HepG2 (cell line): ENCODE data around the gene THOC3. TPM values are rescaled to one million over a fixed set of nuclear protein-coding genes. Genes with fewer than 3 reads are reported as not detected.
A peak's percentile ranks its signal among the peaks of the same experiment; 100 is the strongest.
"Not testable (repeated sequence)": the region's sequence is repeated elsewhere in the genome, so short reads cannot be mapped to it uniquely, and the experiment has no call there.

Experiments used
- ATAC-seq: fragments of 200-7000 bp; cut with Tn5 transposase; 3 replicates; pipeline ENCODE4 v1.9.1; 2020; ENCODE audit warnings: mild to moderate bottlenecking, moderate library complexity
- Bru-seq: library from RNA; stranded (reverse); fragments of 400-500 nt; gene quantifications from one replicate; lab custom pipeline; 2021; lab: Mats Ljungman, UMichigan
- BruChase-seq, 2 experiments: library from RNA; stranded (reverse); fragments of 400-500 nt; gene quantifications; one replicate each; lab custom pipeline; 2021; lab: Mats Ljungman, UMichigan
- BruUV-seq: library from RNA; stranded (reverse); fragments of 400-500 nt; replicated peaks from 2 replicates; lab custom pipeline; 2021; lab: Mats Ljungman, UMichigan
- CTCF ChIA-PET: fragments of 300-600 bp; formaldehyde crosslinking; extraction: SDS; loops from one replicate; lab custom pipeline; 2021; ENCODE audit warnings: low total read pairs, inconsistent platforms, low intra/inter-chr PET ratio; lab: Yijun Ruan, JAX
- POLR2A ChIA-PET: fragments of 350-600 bp; sonication (Branson Sonifier 250); formaldehyde crosslinking; loops from one replicate; lab custom pipeline; 2020; ENCODE audit warnings: antibody characterized with exemption, inconsistent platforms; lab: Yijun Ruan, JAX
- DNase-seq: peaks from one replicate; pipeline ENCODE4 v3.0.0-alpha.2; 2015; ENCODE audit warnings: low spot score
- FAIRE-seq: peaks from 3 replicates; lab custom pipeline; 2011; peaks lifted over from hg19 to GRCh38; lab: Jason Lieb, UNC
- H2AFZ ChIP-seq: one replicate; pipeline ENCODE4 v1.6.1; 2011; ENCODE audit warnings: low read length, inconsistent platforms
- H3K27ac ChIP-seq: fragments of 300-600 bp; 3 replicates; pipeline ENCODE4 v1.8.0; 2011; ENCODE audit warnings: mixed run types, mild to moderate bottlenecking, mixed read lengths, low read length, inconsistent platforms; ENCODE audit not compliant: insufficient read depth; ENCODE audit errors: extremely low read length
- H3K27me3 ChIP-seq, 2 experiments: fragments of 200-600 bp in 1 of 2; 2 replicates in 1 of 2; 3 replicates in 1 of 2; pipeline versions ENCODE4 v1.6.0 to v1.8.0; 2011; ENCODE audit warnings: low read length in 2 of 2, mild to moderate bottlenecking in 2 of 2, moderate library complexity in 2 of 2, inconsistent platforms in 1 of 2; ENCODE audit not compliant: insufficient read depth in 2 of 2, control insufficient read depth in 1 of 2
- H3K36me3 ChIP-seq, 2 experiments: fragments of 200-600 bp in 1 of 2; replicated peaks in 1 of 2; 2 replicates in 1 of 2; 3 replicates in 1 of 2; pipeline versions ENCODE4 v1.5.1 to v1.8.0; 2011; ENCODE audit warnings: low read length in 2 of 2, inconsistent platforms in 1 of 2; ENCODE audit not compliant: insufficient read depth in 2 of 2, control insufficient read depth in 1 of 2
- H3K4me1 ChIP-seq: 2 replicates; pipeline ENCODE4 v1.5.1; 2012; ENCODE audit warnings: low read length, inconsistent platforms; ENCODE audit not compliant: insufficient read depth
- H3K4me2 ChIP-seq: 2 replicates; pipeline ENCODE4 v1.6.0; 2011; ENCODE audit warnings: low read depth, low read length, inconsistent platforms
- H3K4me3 ChIP-seq, 3 experiments: fragments of 200-600 bp in 1 of 3; sonication (generic), shearing (Covaris generic) in 1 of 3; replicated peaks in 1 of 3; 2 replicates each; pipeline ENCODE4 v1.5.1; 2011 to 2016; ENCODE audit warnings: low read length in 3 of 3, inconsistent platforms in 2 of 3, low read depth in 2 of 3, mild to moderate bottlenecking in 2 of 3, control low read depth in 1 of 3, mixed read lengths in 1 of 3; ENCODE audit not compliant: insufficient read depth in 1 of 3
- H3K79me2 ChIP-seq: one replicate; pipeline ENCODE4 v1.6.1; 2011; ENCODE audit warnings: low read length, inconsistent platforms; ENCODE audit not compliant: insufficient read depth
- H3K9ac ChIP-seq: 2 replicates; pipeline ENCODE4 v1.6.0; 2011; ENCODE audit warnings: mild to moderate bottlenecking, low read depth, low read length, inconsistent platforms; ENCODE audit not compliant: insufficient read depth
- H3K9me3 ChIP-seq: 2 replicates; pipeline ENCODE4 v1.5.1; 2012; ENCODE audit warnings: mild to moderate bottlenecking, low read length
- H4K20me1 ChIP-seq: 2 replicates; pipeline ENCODE4 v1.6.0; 2011; ENCODE audit warnings: inconsistent platforms, mild to moderate bottlenecking, low read length, moderate library complexity; ENCODE audit not compliant: insufficient read depth
- CTCF ChIP-seq: sonication (generic); formaldehyde crosslinking; IDR thresholded peaks from 2 replicates; pipeline ENCODE4 v1.5.0; 2020; ENCODE audit warnings: mild to moderate bottlenecking, missing genetic modification reagents, moderate library complexity
- DMAP1 ChIP-seq: IDR thresholded peaks from 2 replicates; pipeline ENCODE4 v1.6.1; 2016
- HDAC2 ChIP-seq: sonication (generic); formaldehyde crosslinking; IDR thresholded peaks from 2 replicates; pipeline ENCODE4 v1.4.0; 2020; ENCODE audit warnings: missing genetic modification reagents
- KAT7 ChIP-seq: IDR thresholded peaks from 2 replicates; pipeline ENCODE4 v1.6.1; 2018; ENCODE audit warnings: borderline replicate concordance, missing compliant biosample characterization
- NFKB2 ChIP-seq: sonication (generic); formaldehyde crosslinking; IDR thresholded peaks from 2 replicates; pipeline ENCODE4 v1.4.0; 2020; ENCODE audit warnings: missing genetic modification reagents, borderline replicate concordance
- POLR2G ChIP-seq: fragments of 200-400 bp; formaldehyde crosslinking; IDR thresholded peaks from 2 replicates; pipeline ENCODE4 v1.6.1; 2018; ENCODE audit warnings: mild to moderate bottlenecking, low read depth, low read length, moderate library complexity
- YEATS4 ChIP-seq: sonication (generic); formaldehyde crosslinking; IDR thresholded peaks from 2 replicates; pipeline ENCODE4 v1.4.0; 2020; ENCODE audit warnings: missing genetic modification reagents, borderline replicate concordance
- ZFY ChIP-seq: sonication (generic); formaldehyde crosslinking; IDR thresholded peaks from 2 replicates; pipeline ENCODE4 v1.4.0; 2020; ENCODE audit warnings: missing genetic modification reagents
- ZGPAT ChIP-seq: IDR thresholded peaks from 2 replicates; pipeline ENCODE4 v1.6.1; 2016; ENCODE audit warnings: mild to moderate bottlenecking
- ZNF263 ChIP-seq: sonication (generic); formaldehyde crosslinking; IDR thresholded peaks from 2 replicates; pipeline ENCODE4 v1.4.0; 2020; ENCODE audit warnings: missing genetic modification reagents
- ZNF792 ChIP-seq: IDR thresholded peaks from 2 replicates; pipeline ENCODE4 v1.6.1; 2016
- ZNF800 ChIP-seq: sonication (generic); formaldehyde crosslinking; IDR thresholded peaks from 2 replicates; pipeline ENCODE4 v1.4.0; 2020; ENCODE audit warnings: missing genetic modification reagents
- WGBS: methylation state at CpG from one replicate; pipeline ENCODE4 v1.1.6; 2017; ENCODE audit warnings: low lambda C conversion rate; 5-methylcytosine and 5-hydroxymethylcytosine counted together
- in situ Hi-C: cut with HindIII; loops from 2 replicates; pipeline ENCODE4 v1.10.0; 2017; ENCODE audit warnings: low pct_unique_long_range_greater_than_20kb; ENCODE audit not compliant: extremely low pct_ligation_motif_present
- intact Hi-C: fragments of 100-400 bp; cut with micrococcal nuclease; formaldehyde crosslinking; loops from one replicate; pipeline ENCODE4 v1.10.0; 2022; ENCODE audit not compliant: unreplicated experiment
- long read RNA-seq, 2 experiments: library from RNA in 1 of 2; library from polyadenylated mRNA in 1 of 2; stranded (forward) in 1 of 2; unstranded in 1 of 2; transcript quantifications; one replicate each; pipeline ENCODE4 v2.0.0, GENCODE V29; 2019 to 2022
- polyA minus RNA-seq, 3 experiments: library from RNA; depleted of rRNA, polyadenylated mRNA; stranded (reverse); fragments of >200 nt; gene quantifications; 2 replicates each; pipeline ENCODE4 v1.2.3, GENCODE V29; 2011; ENCODE audit warnings: low replicate concordance in 1 of 3
- polyA plus RNA-seq, 8 experiments: library from polyadenylated mRNA; depleted of rRNA in 3 of 8; stranded (reverse) in 7 of 8; unstranded in 1 of 8; fragments of >200 nt; fragmentation: Illumina TruSeq in 4 of 8; extraction: Trizol in 4 of 8; gene quantifications; 2 replicates each; pipeline versions ENCODE4 v1.2.1 to v1.2.3, GENCODE V29; 2011 to 2016; ENCODE audit warnings: low read depth in 4 of 8, missing spikeins in 1 of 8, mixed read lengths in 1 of 8; ENCODE audit not compliant: insufficient read depth in 1 of 8
- total RNA-seq, 5 experiments: library from RNA; depleted of rRNA; stranded (reverse); fragments of >200 nt; fragmentation: Illumina TruSeq; extraction: Trizol; gene quantifications; 2 replicates each; pipeline ENCODE4 v1.2.3, GENCODE V29; 2016; ENCODE audit warnings: low read depth in 1 of 5

The THOC3 gene
- total RNA-seq (2016; rRNA removed; fragmentation: Illumina TruSeq; extraction: Trizol) (95.1 and 125 TPM in 2 replicates), polyA plus RNA-seq (2011; rRNA removed) (54.6 and 86.7 TPM in 2 replicates), polyA minus RNA-seq (2011; rRNA and poly(A)+ RNA removed; ENCODE audit: low replicate concordance) (26.7 and 64.8 TPM in 2 replicates), Bru-seq, nascent RNA (percentile 35 among the genes with signal in this experiment), BruChase-seq, experiment 1, labeled RNA remaining after a 6-hour chase (percentile 44 among the genes with signal in this experiment), BruChase-seq, experiment 2, labeled RNA remaining after a 2-hour chase (percentile 40 among the genes with signal in this experiment)
- 24.4 and 29.7 TPM in 2 replicates for total RNA-seq (2016; cell fraction: cytosol; rRNA removed; fragmentation: Illumina TruSeq; extraction: Trizol; ENCODE audit: low read depth)
- 98.6 and 131 TPM in 2 replicates for total RNA-seq (2016; cell fraction: insoluble cytoplasmic fraction; rRNA removed; fragmentation: Illumina TruSeq; extraction: Trizol)
- total RNA-seq (2016; cell fraction: membrane; rRNA removed; fragmentation: Illumina TruSeq; extraction: Trizol), result 38.2 and 39.4 TPM in 2 replicates
- 41.6 and 47.4 TPM in 2 replicates for total RNA-seq (2016; cell fraction: nucleus; rRNA removed; fragmentation: Illumina TruSeq; extraction: Trizol)
- polyA plus RNA-seq (2011; cell fraction: cytosol; rRNA removed), result 51.6 and 56.5 TPM in 2 replicates
- 17.3 and 20.8 TPM in 2 replicates for polyA plus RNA-seq (2011; cell fraction: nucleus; rRNA removed)
- 24.3 and 40.9 TPM in 2 replicates for polyA plus RNA-seq (2012)
- 18.3 and 23.8 TPM in 2 replicates for polyA plus RNA-seq (2016; cell fraction: cytosol; fragmentation: Illumina TruSeq; extraction: Trizol; ENCODE audit: low read depth)
- polyA plus RNA-seq (2016; cell fraction: insoluble cytoplasmic fraction; fragmentation: Illumina TruSeq; extraction: Trizol; ENCODE audit: low read depth), result 122 and 138 TPM in 2 replicates
- polyA plus RNA-seq (2016; cell fraction: membrane; fragmentation: Illumina TruSeq; extraction: Trizol; ENCODE audit: low read depth), result 25.8 and 36.5 TPM in 2 replicates
- polyA plus RNA-seq (2016; cell fraction: nucleus; fragmentation: Illumina TruSeq; extraction: Trizol; ENCODE audit: insufficient read depth, low read depth), result 52.5 and 67.8 TPM in 2 replicates
- polyA minus RNA-seq (2011; cell fraction: cytosol; rRNA and poly(A)+ RNA removed), result 30.4 and 34.8 TPM in 2 replicates
- 22.3 and 31.0 TPM in 2 replicates for polyA minus RNA-seq (2011; cell fraction: nucleus; rRNA and poly(A)+ RNA removed)
- long read RNA-seq, experiment 1, transcript THOC3-201 (6 exons, 1,589 nt), result major isoform, 132 of 143 reads
- long read RNA-seq, experiment 1, partial matches to known transcripts, result 1 of 143 reads
- long read RNA-seq, experiment 1, other reads (novel, unspliced or antisense), result 10 of 143 reads
- long read RNA-seq, experiment 2, transcript THOC3-201 (6 exons, 1,589 nt), result major isoform, 49 of 81 reads
- long read RNA-seq, experiment 2, partial matches to known transcripts, result 3 of 81 reads
- long read RNA-seq, experiment 2, other reads (novel, unspliced or antisense), result 28 of 81 reads

- ATAC-seq (peak; percentile 99), FAIRE-seq (peak; percentile 93), DNase-seq (peak; percentile 51)
- intact Hi-C loops, H3K79me2 ChIP-seq, H3K27ac ChIP-seq, H3K9me3 ChIP-seq, BruUV-seq, H3K4me1 ChIP-seq, H3K36me3 ChIP-seq, H2AFZ ChIP-seq, in situ Hi-C loops, CTCF ChIA-PET, POLR2A ChIA-PET, H4K20me1 ChIP-seq, H3K27me3 ChIP-seq: not testable (repeated sequence)
- WGBS, result 1% methylated on average over 27 of the region's 67 CpGs
- Histone ChIP-seq H3K4me2 (peak within 1 kb of the TSS; percentile 42; the same call in 1 of the 2 replicates), H3K9ac (peak within 1 kb of the TSS; percentile 68), H3K4me3 (peak within 1 kb of the TSS; percentile 49 to 80 (median 75); a peak in 4 of 6 replicates)
- peak; percentile 66; the same call in 1 of the 2 replicates for TF ChIP-seq KAT7
- TF ChIP-seq HDAC2 (CRISPR knock-in tag), result 0 out of 2 replicates have a peak, but pooled peaks have one; percentile 22
- TF ChIP-seq ZNF792, result 0 out of 2 replicates have a peak, but pooled peaks have one; percentile 33
- 0 out of 2 replicates have a peak, but pooled peaks have one; percentile 14 for TF ChIP-seq ZNF263
- TF ChIP-seq YEATS4 (CRISPR knock-in tag), result peak; percentile 60; the same call in 1 of the 2 replicates
- peak; percentile 40; the same call in 1 of the 2 replicates for TF ChIP-seq NFKB2
- TF ChIP-seq ZFY (CRISPR knock-in tag), result peak; percentile 89
- peak; percentile 50 for TF ChIP-seq POLR2G
- TF ChIP-seq ZNF800, result peak; percentile 22; the same call in 1 of the 2 replicates
- peak; percentile 30; the same call in 1 of the 2 replicates for TF ChIP-seq ZGPAT
- peak; percentile 50; the same call in 1 of the 2 replicates for TF ChIP-seq DMAP1 (CRISPR knock-in tag)
- peak; percentile 10; the same call in 1 of the 2 replicates for TF ChIP-seq CTCF (CRISPR knock-in tag)
These were observed at the start of gene THOC3 for GRCh38 chr5:175967471-175968372. Gene THOC3, minus strand, starts transcription at chr5:175968315. Its CDS starts 107 bp downstream, at chr5:175968208.
